Measurements from ENCODE around the gene ERGIC1.
A peak's percentile ranks its signal among the peaks of the same experiment; 100 is the strongest.

Gene ERGIC1

DNA sequence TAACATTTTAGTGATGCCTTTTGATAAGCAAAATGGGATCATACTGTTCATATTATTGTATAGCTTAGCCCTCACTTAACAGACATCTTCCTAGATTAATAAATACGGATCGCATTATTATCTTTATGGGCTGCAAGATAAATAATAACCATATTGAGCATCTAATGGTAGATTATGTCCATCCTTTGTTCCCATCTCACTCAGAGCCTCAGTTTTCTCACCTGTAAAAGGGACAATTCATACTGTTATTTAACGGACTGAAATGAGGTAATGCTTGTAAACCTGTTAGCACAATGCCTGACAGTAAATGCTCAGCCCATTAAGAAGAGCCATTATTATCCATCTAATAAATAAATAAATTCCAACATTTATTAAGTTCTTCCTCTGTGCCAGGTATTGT lies 122.2 kb downstream of the ERGIC1 start:
- H3K4me1 ChIP-seq (ENCODE audit: control insufficient read depth, insufficient read depth, low read length) = peaks cover 7% of the 10 kb centered on the region
- no peak overlapping the region for H3K27ac ChIP-seq (ENCODE audit: low read depth, low read length)
- H3K36me3 ChIP-seq (ENCODE audit: control insufficient read depth, insufficient read depth, low read length) = peaks cover 5% of the 10 kb centered on the region
- H3K4me3 ChIP-seq (ENCODE audit: low read length) = no peak overlapping the region
- H3K9ac ChIP-seq (ENCODE audit: low read length) = no peak overlapping the region
- H3K27me3 ChIP-seq (ENCODE audit: control insufficient read depth, insufficient read depth, low read length) = no peaks in the 10 kb centered on the region

DNA sequence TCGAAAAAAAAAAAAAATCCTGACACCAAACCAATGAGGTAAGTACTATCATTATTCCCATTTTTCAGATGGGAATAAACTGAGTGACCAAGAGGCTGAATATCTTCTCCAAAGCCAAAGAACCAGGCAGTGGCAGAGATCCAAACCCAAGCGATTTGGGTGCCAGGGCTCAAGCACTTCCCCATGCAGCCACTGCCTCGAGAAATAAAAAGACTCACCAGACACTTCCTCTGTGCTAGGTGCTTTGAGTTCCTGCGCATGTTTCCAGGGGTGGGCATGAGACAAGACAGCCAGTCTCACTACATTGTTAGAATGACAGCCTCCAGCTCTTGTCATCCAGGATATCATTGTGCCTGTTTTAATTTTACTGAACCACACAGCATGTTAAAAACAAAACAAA lies 122.9 kb downstream of the ERGIC1 start:
- Histone ChIP-seq H3K4me1 (ENCODE audit: control insufficient read depth, insufficient read depth, low read length) (peaks cover 7% of the 10 kb centered on the region), H3K4me3 (ENCODE audit: low read length) (no peak overlapping the region), H3K36me3 (ENCODE audit: control insufficient read depth, insufficient read depth, low read length) (peaks cover 5% of the 10 kb centered on the region), H3K9ac (ENCODE audit: low read length) (no peak overlapping the region), H3K27ac (ENCODE audit: low read depth, low read length) (no peak overlapping the region), H3K27me3 (ENCODE audit: control insufficient read depth, insufficient read depth, low read length) (no peaks in the 10 kb centered on the region)

GRCh38 chr5:172957458-172957857 lies 123.4 kb downstream of the ERGIC1 start:
- H3K4me3 ChIP-seq (ENCODE audit: low read length) = no peak overlapping the region
- H3K27ac ChIP-seq (ENCODE audit: low read depth, low read length) = no peak overlapping the region
- H3K4me1 ChIP-seq (ENCODE audit: control insufficient read depth, insufficient read depth, low read length) = peaks cover 7% of the 10 kb centered on the region
- no peak overlapping the region for H3K9ac ChIP-seq (ENCODE audit: low read length)
- H3K27me3 ChIP-seq (ENCODE audit: control insufficient read depth, insufficient read depth, low read length) = no peaks in the 10 kb centered on the region
- peaks cover 4% of the 10 kb centered on the region for H3K36me3 ChIP-seq (ENCODE audit: control insufficient read depth, insufficient read depth, low read length)

GRCh38 chr5:172958331-172959046 lies 124.4 kb downstream of the ERGIC1 start:
- Histone ChIP-seq H3K4me1 (ENCODE audit: control insufficient read depth, insufficient read depth, low read length) (peaks cover 7% of the 10 kb centered on the region), H3K27me3 (ENCODE audit: control insufficient read depth, insufficient read depth, low read length) (no peaks in the 10 kb centered on the region), H3K27ac (ENCODE audit: low read depth, low read length) (peak overlapping the region; percentile 90), H3K9ac (ENCODE audit: low read length) (no peak overlapping the region), H3K4me3 (ENCODE audit: low read length) (peak overlapping the region; percentile 100), H3K36me3 (ENCODE audit: control insufficient read depth, insufficient read depth, low read length) (peaks cover 4% of the 10 kb centered on the region)

DNA sequence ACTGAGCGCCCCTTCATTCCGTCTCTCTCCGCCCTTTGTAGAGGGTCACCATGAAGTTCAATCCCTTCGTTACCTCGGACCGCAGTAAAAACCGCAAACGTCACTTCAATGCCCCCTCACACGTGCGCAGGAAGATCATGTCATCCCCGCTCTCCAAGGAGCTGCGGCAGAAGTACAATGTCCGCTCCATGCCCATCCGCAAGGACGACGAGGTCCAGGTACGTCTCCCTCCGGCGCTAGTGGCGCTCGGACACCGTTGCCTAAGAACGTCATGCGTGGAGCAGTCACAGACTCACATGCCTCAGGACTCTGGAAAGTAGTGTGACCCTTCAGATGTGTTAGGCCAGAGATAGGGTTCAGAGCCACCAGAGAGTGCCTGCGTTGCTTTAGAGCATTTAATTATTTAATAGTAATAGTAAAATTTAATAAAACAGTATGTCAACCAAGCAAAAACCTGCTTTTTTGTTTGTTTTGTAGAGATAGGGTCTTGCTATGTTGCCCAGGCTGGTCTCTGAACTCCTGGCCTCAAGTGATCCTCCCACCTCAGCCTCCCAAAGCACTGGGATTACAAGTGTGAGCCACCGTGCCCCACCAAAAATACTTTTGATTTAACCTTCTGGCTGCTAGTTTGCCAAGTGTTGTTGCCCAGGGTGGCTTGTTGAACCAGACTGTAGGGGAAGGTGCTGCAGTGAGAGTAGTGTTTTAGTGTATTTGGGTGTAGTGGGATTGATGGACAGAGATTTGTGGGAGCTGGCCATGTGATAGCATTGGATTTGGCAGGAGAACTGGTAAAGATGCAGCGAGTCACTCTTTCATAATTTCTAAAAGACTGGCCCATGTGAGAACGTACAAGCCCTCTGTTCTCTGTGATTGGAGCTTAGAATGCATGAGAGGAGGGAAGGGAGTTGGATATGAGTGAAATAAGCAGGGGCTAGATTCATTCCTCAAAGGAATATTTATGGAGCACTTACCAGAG lies 126.1 kb downstream of the ERGIC1 start:
- H3K9ac ChIP-seq (ENCODE audit: low read length) = peak overlapping the region; percentile 100
- H3K4me1 ChIP-seq (ENCODE audit: control insufficient read depth, insufficient read depth, low read length) = peaks cover 7% of the 10 kb centered on the region
- H3K27ac ChIP-seq (ENCODE audit: low read depth, low read length) = peak overlapping the region; percentile 90
- H3K4me3 ChIP-seq (ENCODE audit: low read length) = peak overlapping the region; percentile 100
- peaks cover 8% of the 10 kb centered on the region for H3K36me3 ChIP-seq (ENCODE audit: control insufficient read depth, insufficient read depth, low read length)
- no peaks in the 10 kb centered on the region for H3K27me3 ChIP-seq (ENCODE audit: control insufficient read depth, insufficient read depth, low read length)

- H3K4me1 ChIP-seq (ENCODE audit: control insufficient read depth, insufficient read depth, low read length) = no peaks in the 10 kb centered on the region
- peaks cover 11% of the 10 kb centered on the region for H3K36me3 ChIP-seq (ENCODE audit: control insufficient read depth, insufficient read depth, low read length)
- no peaks in the 10 kb centered on the region for H3K27me3 ChIP-seq (ENCODE audit: control insufficient read depth, insufficient read depth, low read length)
- H3K27ac ChIP-seq (ENCODE audit: low read depth, low read length) = no peak overlapping the region
- no peak overlapping the region for H3K4me3 ChIP-seq (ENCODE audit: low read length)
- no peak overlapping the region for H3K9ac ChIP-seq (ENCODE audit: low read length)
Measured at GRCh38 chr5:172969921-172970320, 135.9 kb downstream of the ERGIC1 start.

DNA sequence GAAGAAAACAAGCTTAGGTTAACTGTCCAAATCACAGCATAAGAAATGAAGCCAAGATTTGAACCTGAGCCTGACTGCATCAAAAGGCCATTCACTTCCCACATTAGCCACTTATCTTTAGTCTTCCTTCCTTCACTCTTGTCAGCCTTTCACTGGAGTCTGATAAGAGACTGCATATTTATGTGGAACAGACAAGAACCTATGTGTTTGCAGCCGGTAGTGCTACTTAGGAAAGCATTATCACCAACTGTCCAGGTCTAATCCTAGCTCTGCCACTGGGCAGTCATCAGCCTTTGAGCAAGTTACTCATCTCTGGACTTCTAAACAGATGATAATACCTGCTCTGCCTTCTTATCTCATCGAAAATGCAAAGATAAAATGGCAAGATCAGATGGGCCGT lies 137.4 kb downstream of the ERGIC1 start:
- H3K36me3 ChIP-seq (ENCODE audit: control insufficient read depth, insufficient read depth, low read length) = peaks cover 9% of the 10 kb centered on the region
- no peak overlapping the region for H3K27ac ChIP-seq (ENCODE audit: low read depth, low read length)
- H3K4me1 ChIP-seq (ENCODE audit: control insufficient read depth, insufficient read depth, low read length) = no peaks in the 10 kb centered on the region
- H3K4me3 ChIP-seq (ENCODE audit: low read length) = no peak overlapping the region
- no peaks in the 10 kb centered on the region for H3K27me3 ChIP-seq (ENCODE audit: control insufficient read depth, insufficient read depth, low read length)
- no peak overlapping the region for H3K9ac ChIP-seq (ENCODE audit: low read length)

DNA sequence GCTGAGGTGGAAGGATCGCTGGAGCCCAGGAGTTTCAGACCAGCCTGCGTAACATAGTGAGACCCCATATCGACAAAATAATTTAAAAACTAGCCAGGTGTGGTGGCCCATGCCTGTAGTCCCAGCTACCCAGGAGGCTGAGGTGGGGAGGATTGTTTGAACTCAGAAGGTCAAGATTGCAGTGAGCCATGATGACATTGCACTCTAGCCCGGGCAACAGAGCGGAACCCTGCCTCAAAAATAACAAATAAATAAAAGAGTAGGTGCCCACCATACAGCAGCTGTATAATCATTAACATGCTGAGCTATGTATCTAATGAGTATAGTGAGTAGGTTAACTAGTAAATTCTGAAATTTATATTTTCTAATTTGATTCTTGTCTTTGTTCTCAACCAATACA lies 138.5 kb downstream of the ERGIC1 start:
- Histone ChIP-seq H3K4me3 (ENCODE audit: low read length) (no peak overlapping the region), H3K27me3 (ENCODE audit: control insufficient read depth, insufficient read depth, low read length) (no peaks in the 10 kb centered on the region), H3K36me3 (ENCODE audit: control insufficient read depth, insufficient read depth, low read length) (peaks cover 9% of the 10 kb centered on the region), H3K27ac (ENCODE audit: low read depth, low read length) (no peak overlapping the region), H3K9ac (ENCODE audit: low read length) (no peak overlapping the region), H3K4me1 (ENCODE audit: control insufficient read depth, insufficient read depth, low read length) (no peaks in the 10 kb centered on the region)

DNA sequence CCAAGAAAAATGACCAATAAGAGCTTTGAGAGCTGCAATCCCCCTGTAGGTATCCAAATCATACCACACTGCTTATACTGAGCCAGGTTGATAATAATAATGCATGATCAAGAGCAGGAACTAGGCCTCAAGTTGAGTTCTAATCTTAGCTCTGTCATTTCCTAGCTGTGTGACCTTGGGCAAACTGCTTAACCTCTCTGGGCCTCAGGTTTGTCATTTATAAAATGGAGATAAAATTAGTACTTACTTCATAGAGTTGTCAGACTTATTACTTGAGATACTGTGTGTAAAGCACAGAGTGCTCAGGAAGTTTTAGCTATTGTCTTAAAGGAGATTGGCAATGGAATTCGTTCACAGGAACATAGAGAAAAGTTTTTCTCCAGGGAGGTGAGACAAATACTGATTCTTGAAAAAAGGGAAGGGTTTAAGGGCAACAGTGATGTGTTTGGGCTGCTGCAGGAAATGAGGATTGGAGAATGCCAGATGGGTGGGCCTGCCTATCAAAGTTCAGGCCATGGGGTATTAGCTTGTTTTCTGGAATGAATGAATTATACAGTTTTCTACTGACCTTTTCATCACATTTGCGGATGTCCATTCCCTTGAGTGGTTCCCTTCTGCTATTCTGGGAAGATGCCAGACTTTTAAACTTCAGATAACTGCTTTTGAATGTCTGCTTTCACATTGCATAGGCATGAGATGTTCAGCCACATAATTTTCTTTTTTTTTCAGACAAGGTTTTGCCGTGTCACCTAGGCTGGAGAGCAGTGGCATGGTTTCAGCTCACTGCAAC lies 139.3 kb downstream of the ERGIC1 start:
- Histone ChIP-seq H3K27ac (ENCODE audit: low read depth, low read length) (no peak overlapping the region), H3K4me1 (ENCODE audit: control insufficient read depth, insufficient read depth, low read length) (no peaks in the 10 kb centered on the region), H3K27me3 (ENCODE audit: control insufficient read depth, insufficient read depth, low read length) (no peaks in the 10 kb centered on the region), H3K36me3 (ENCODE audit: control insufficient read depth, insufficient read depth, low read length) (peaks cover 8% of the 10 kb centered on the region), H3K9ac (ENCODE audit: low read length) (no peak overlapping the region), H3K4me3 (ENCODE audit: low read length) (no peak overlapping the region)

DNA sequence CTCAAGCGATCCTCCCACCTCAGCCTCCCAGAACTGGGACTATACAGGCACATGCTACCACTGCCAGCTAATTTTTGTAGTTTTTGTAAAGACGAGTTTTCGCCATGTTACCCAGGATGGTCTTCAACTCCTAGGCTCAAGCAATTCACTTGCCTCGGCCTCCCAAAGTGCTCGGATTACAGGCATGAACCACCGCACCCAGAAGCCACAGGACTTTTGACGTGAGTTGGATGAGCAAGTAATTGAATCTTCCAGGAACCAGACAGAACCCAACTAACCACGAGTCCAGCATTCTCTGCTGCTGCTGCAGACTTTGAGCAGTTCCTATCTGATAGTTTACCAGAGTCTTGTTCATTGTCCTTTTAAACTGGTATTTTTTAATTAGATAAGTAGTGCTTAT lies 139.9 kb downstream of the ERGIC1 start:
- H3K4me1 ChIP-seq (ENCODE audit: control insufficient read depth, insufficient read depth, low read length) = no peaks in the 10 kb centered on the region
- H3K4me3 ChIP-seq (ENCODE audit: low read length) = no peak overlapping the region
- H3K36me3 ChIP-seq (ENCODE audit: control insufficient read depth, insufficient read depth, low read length) = peaks cover 6% of the 10 kb centered on the region
- no peak overlapping the region for H3K9ac ChIP-seq (ENCODE audit: low read length)
- no peak overlapping the region for H3K27ac ChIP-seq (ENCODE audit: low read depth, low read length)
- no peaks in the 10 kb centered on the region for H3K27me3 ChIP-seq (ENCODE audit: control insufficient read depth, insufficient read depth, low read length)

DNA sequence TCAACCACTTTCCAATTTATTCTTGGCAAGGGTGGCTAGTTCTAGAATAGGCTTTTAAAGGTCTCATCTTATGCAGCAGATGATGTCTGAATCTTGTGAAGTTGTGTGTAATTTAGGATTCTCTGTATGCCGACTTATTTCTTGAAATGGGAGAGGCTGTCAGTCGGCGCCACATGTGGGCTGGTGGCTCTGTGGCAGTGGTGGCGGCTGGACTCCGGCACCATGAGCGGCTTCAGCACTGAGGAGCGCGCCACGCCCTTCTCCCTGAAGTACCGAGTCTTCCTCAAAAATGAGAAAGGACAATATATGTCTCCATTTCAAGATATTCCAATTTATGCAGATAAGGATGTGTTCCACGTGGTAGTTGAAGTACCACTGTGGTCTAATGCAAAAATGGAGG lies 141.2 kb downstream of the ERGIC1 start:
- Histone ChIP-seq H3K9ac (ENCODE audit: low read length) (no peak overlapping the region), H3K27ac (ENCODE audit: low read depth, low read length) (no peak overlapping the region), H3K27me3 (ENCODE audit: control insufficient read depth, insufficient read depth, low read length) (no peaks in the 10 kb centered on the region), H3K36me3 (ENCODE audit: control insufficient read depth, insufficient read depth, low read length) (no peaks in the 10 kb centered on the region), H3K4me3 (ENCODE audit: low read length) (no peak overlapping the region), H3K4me1 (ENCODE audit: control insufficient read depth, insufficient read depth, low read length) (no peaks in the 10 kb centered on the region)

- H3K9ac ChIP-seq (ENCODE audit: low read length) = no peak overlapping the region
- H3K36me3 ChIP-seq (ENCODE audit: control insufficient read depth, insufficient read depth, low read length) = peaks cover 2% of the 10 kb centered on the region
- no peaks in the 10 kb centered on the region for H3K4me1 ChIP-seq (ENCODE audit: control insufficient read depth, insufficient read depth, low read length)
- no peaks in the 10 kb centered on the region for H3K27me3 ChIP-seq (ENCODE audit: control insufficient read depth, insufficient read depth, low read length)
- no peak overlapping the region for H3K27ac ChIP-seq (ENCODE audit: low read depth, low read length)
- no peak overlapping the region for H3K4me3 ChIP-seq (ENCODE audit: low read length)
Measured at GRCh38 chr5:172979778-172980177, 145.7 kb downstream of the ERGIC1 start.

Data from rectal smooth muscle tissue (tissue), 1 donor.